ELF-1 (cell line): ENCODE data around the gene ABCB8.
"Not testable (repeated sequence)": the region's sequence is repeated elsewhere in the genome, so short reads cannot be mapped to it uniquely, and the experiment has no call there.

Experiments used
- DNase-seq: peaks from one replicate; pipeline ENCODE4 v3.0.0-alpha.2; 2016; ENCODE audit warnings: low read depth, low spot score

Gene ABCB8

DNA sequence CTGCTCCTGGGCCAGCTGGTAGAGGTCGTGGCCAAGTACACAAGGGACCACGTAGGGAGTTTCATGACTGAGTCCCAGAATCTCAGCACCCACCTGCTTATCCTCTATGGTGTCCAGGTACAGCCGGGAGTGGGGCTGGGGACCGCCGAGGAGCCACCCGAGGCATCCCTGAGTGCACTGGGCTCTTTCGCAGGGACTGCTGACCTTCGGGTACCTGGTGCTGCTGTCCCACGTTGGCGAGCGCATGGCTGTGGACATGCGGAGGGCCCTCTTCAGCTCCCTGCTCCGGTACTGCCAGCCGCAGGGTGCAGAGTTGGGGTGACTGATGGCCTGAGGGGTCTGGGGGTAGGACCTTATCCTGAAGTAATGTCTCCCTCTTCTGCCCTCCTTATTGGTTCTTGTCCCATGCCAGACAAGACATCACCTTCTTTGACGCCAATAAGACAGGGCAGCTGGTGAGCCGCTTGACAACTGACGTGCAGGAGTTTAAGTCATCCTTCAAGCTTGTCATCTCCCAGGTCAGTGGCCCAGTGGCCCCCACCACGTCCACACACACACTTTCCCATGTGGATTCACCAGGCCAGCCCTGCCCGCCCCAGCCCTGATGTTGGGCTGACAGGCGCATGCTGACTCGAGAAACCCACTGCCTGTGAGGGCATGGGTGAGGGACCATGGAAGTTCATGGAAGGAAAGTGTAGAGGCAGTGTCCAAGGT lies 6.2 kb downstream of the ABCB8 start:
- no peak for DNase-seq

DNA sequence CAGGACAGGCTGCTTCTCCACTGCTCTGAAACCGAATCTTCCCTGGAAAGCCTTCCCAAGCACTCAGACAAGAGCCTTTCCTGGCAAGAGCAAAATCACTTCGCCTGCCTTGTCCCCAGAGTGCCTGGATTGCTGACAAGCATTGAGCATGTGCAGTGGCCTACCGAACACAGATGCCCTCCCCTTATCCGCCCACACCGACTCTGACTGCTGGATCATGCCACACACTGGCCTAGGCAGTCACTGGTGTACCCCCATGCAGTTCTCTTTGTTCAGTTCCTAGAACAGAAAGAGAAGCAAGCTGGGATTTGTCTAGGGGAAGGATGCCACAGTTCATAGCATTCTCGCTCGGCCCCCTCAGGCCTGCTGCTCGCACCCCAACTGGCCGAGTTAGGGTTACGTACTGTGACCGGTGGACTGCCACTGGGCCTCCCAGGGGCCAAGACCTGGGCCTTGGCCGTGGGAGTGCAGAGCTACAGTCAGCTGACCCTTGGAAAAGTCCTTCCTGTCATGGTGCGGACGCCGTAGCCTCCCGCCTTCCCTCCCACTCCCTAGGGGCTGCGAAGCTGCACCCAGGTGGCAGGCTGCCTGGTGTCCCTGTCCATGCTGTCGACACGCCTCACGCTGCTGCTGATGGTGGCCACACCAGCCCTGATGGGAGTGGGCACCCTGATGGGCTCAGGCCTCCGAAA lies 6.9 kb downstream of the ABCB8 start:
- DNase-seq = no peak

DNA sequence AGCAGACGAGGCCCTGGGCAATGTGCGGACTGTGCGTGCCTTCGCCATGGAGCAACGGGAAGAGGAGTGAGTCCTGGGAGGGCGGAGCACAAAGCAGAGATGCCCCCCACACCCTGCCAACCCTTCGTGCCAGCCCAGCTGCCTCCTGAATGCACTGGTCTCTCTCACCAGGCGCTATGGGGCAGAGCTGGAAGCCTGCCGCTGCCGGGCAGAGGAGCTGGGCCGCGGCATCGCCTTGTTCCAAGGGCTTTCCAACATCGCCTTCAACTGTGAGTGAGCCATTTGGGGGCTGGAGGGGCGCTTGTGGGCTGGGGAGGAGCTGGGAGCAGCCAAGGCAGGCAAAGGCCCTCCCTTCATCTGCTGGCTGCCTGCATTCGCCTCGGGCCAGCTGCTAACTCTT lies 7.7 kb downstream of the ABCB8 start:
- DNase-seq = no peak

DNA sequence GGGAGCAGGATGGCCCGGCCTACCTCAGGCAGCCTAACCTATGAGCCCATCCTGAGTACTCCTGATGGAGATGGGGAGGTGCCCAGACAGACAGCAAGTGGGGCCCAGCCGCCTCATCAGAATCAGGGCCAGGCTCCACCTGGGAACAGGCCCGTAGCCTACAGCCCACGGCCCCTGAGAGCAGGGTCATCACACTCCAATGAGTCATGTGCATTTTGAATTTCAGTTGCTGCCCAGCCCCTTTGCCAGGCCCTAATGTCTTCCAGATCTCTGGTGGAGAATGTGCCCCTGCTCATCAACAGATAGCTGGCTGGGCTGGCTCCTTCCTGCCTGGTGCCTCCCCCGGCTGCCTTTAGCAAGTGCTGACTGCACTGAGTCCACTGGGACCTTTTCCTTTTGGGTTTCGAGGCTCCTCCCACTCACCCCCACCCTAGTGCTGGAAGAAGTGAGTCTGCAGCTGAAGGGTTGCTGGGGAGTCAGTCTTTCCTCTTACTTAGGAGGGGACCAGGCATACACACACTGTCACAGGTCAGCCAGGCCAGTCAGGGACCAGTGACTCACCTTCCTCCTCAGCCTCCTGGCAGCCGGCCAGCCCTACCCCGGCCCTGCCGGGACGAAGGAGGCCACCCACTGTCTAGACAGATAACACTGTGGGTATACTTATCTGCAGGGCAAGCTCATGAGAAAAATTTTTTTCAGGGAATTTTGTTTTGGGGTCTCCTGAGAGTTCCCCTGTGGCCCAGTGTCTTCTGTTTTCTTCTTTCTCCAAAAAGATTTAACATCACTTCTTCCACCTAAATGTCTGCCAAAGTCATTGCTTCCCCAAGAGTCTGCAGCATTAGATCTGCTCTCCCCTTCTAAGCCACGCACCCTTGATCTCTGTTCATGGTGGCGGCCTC lies 10.9 kb downstream of the ABCB8 start:
- peak; percentile 63 for DNase-seq

DNA sequence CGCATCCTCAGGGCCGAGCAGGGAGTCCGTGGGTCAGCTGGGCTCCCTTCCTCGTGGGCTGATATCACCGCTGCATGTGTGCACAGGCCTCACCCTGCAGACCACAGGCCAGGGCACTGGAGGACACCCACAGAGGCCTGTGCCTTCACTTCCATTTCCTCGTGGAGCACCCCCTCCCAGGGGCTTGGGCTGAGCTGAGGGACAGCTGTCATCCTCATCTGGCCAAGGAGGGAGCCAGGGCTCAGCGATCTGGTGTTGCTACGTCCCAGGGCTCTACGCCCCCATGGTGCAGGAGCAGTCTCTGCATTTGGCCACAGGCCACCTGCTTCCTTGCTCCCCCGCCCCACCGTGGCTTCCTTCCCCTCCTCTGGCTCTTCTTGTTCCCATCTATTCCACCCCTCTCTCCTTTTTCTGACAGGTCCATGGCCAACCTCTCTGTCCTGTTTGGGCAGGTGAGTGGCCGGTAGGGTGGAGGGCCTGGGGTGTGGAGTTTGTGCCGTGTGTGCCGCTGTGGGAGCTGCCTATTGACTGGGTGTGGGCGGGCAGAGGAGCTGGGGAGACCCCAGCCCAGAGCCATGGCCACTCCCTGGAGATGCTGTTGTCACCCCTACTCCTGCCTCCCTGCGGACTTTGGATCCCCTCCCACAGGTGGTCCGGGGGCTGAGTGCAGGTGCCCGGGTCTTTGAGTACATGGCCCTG lies 11.7 kb downstream of the ABCB8 start:
- DNase-seq = no peak

DNA sequence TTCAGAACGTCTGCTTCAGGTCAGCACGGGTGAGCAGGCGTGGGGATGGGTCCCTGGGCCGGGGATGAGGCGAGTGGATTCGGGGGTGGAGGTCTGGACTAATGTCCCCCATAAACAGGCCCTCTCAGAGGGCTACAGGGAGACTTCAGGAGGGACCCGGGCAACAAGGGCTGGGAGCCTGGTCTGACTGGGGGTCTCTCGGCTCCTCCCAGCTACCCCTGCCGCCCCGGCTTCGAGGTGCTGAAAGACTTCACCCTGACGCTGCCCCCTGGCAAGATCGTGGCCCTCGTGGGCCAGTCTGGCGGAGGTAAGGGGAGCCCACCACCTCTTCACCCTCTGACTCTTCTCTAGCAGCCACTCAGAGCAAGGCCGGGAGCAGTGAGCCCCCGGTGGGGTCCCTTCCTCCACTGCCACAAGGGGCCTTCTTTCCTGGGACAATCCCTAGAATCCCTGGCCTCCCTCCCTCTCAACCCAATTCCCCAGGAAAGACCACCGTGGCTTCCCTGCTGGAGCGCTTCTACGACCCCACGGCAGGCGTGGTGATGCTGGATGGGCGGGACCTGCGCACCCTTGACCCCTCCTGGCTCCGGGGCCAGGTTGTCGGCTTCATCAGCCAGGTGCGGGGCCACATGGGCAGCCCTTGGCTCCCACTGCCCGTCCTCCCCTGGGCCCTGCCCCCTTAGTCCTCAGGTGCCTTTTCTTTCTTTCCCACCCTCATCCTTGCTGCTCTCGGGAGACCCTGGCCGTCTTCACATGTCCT lies 12.5 kb downstream of the ABCB8 start:
- DNase-seq = no peak

DNA sequence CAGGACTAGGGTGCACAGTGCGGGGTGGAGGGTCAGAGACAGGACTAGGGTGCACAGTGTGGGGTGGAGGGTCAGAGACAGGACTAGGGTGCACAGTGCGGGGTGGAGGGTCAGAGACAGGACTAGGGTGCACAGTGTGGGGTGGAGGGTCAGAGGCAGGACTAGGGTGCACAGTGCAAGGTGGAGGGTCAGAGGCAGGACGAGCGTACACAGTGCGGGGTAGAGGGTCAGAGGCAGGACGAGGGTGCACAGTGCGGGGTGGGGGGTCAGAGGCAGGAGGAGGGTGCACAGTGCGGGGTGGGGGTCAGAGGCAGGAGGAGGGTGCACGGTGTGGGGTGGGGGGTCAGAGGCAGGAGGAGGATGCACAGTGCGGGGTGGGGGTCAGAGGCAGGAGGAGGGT lies 15.2 kb downstream of the ABCB8 start:
- DNase-seq = not testable (repeated sequence)

DNA sequence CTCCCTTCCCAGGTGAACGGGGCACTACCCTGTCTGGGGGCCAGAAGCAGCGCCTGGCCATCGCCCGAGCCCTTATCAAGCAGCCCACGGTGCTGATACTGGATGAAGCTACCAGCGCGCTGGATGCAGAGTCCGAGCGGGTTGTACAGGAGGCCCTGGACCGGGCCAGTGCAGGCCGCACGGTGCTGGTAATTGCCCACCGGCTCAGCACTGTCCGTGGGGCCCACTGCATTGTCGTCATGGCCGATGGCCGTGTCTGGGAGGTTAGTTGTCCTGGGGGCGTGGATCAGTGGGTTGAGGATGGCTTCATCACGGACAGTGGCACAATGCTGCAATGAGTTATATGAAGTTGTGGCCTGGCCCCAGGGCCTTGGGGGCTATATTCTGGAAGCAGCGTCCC lies 15.7 kb downstream of the ABCB8 start:
- DNase-seq = no peak

DNA sequence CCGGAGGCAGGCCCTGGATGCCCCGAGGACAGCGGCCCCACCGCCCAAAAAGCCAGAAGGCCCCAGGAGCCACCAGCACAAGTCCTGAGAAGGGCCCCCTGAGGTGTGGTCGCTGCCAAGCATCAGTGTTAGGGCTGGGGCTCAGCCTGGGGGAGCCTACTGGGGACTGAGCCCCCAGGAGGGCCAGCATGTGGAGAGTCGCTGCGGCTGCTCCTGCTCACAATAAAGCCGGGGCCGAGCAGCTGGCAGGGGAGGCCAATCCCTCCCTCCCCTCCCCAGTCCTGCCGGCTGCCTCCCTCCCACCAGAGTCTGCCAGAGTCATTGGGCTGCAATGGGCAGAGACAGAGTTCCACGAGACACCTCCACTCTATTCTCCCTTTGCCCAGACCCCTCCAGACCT lies 17.0 kb downstream of the ABCB8 start:
- no peak for DNase-seq

DNA sequence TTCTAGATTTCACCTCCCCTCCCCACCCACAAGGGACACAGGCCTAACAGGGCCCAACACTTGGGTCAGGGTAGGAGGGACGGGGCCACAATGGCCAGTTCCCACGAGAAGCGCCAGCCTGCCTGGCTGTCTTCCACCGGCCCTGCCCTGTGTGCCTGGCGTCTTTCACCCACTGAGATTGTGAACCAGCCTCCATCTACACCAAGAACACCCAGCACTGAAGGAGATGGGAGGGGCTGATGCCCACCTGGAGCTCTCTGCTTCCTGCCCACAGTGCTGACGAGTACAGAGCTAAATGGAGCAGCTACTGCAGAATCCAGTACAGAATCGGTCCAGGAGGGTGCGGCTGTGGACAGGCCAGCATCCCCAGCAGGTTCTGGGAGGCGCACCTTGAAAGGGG lies 17.7 kb downstream of the ABCB8 start:
- no peak for DNase-seq

DNA sequence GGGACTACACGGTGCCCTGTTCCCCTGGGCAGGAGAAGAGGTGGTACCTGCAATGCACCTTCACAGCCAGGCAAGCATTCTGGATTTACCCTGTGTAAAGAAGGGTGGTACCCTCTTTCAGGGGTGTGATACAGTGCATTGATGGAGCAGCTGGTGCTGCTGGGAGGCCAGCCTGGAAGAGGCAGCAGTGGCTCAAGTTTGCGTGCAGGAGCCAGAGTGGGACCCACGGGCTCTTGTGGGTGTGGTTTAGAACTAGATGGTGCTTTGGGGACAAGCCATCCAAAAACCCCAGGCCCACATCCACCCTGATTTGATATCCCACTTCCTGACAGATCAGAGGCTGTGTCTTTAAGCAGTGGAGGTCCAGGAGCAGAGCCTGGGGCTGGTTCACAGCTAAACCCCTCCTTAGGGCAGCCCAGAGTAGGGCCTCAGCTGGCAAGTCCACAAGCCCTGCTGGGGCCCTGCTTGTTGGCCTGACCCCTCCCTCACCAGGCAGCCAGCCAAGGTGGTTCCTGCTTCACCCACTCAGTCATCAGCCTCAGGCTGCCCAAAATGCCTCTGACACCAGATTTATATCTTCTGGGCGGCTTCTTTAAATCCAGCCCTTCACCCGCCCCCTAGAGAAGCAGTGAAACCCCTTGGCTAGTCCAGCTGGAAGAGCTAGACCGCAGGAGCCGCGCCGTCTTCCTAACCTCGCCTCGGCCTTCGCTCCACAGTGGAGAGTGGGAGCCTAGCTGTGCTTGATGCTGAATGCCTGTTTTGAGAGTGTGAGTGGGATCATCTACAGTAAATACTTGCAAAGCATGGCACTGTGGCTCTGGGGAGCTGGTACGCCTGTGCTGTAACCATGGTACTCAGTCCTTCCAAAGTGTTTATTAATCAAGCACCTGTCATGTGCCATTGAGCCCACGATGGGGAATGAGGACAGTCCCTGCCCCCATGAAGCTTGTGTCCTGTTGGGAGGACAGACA lies 18.6 kb downstream of the ABCB8 start:
- no peak for DNase-seq

DNA sequence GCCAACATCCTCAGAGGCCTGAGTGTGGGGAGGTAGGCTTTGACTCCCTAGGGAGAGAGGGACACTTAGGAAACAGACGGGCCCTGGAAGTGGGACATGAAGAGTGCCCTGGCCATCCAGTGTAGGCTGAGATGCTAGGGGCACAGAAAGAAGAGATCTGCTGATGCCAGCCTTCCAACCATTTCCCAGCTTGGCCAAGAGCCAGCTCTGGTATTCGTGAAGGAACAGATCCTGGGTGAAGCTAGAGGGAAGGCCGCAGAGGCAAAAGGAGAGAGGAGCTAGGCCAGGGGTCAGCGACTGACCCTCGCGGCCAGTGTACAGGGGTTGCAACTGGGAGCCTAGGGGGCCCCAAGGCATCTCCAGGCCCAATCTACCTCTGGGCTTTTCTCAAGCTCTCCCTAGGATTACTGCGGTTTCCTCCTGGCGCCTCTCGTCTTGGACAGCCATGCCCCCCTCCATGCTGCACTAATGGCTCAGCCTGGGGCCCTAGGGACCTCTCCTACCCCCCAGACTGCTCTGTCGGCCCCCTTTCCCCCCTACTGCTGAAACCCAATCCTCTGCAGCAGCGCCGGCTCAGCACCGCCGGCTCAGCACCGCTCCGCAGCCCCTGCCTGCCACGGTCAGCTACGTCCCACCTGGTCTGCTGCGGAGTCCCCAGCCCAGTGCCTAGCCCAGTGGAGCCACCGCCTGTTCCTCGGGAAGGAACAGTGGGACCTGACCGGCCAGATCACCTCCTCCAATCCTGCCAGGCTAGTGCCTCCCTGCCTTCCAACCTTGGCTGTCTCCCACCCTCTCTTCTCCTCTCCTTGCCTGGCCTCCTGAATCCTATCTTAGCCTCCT lies 19.9 kb downstream of the ABCB8 start, which contains the start of gene ASIC3:
Gene ASIC3, plus strand, starts transcription at position 556 of the 840 bp plus-strand sequence. CDS start 355 bp downstream, outside the sequence.
- no peak for DNase-seq

DNA sequence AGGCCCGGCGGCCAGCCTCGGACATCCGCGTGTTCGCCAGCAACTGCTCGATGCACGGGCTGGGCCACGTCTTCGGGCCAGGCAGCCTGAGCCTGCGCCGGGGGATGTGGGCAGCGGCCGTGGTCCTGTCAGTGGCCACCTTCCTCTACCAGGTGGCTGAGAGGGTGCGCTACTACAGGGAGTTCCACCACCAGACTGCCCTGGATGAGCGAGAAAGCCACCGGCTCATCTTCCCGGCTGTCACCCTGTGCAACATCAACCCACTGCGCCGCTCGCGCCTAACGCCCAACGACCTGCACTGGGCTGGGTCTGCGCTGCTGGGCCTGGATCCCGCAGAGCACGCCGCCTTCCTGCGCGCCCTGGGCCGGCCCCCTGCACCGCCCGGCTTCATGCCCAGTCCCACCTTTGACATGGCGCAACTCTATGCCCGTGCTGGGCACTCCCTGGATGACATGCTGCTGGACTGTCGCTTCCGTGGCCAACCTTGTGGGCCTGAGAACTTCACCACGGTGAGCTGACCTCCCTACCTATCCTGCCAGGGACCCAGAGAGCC lies 20.7 kb downstream of the ABCB8 start:
- no peak for DNase-seq

DNA sequence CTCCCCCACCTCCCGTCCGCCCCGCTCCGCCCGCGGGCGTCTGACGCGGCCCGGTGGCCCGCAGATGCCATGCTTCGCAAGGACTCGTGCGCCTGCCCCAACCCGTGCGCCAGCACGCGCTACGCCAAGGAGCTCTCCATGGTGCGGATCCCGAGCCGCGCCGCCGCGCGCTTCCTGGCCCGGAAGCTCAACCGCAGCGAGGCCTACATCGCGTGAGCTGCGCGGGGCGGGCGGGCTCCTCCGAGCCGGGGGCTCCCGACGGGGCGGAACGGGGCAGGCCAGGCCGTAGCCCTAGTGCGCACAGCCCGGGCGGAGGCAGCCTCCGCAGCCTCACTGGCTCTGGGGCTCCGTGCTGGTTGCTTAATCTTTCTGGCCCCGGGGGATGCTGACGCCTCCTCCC lies 22.9 kb downstream of the ABCB8 start:
- peak; percentile 92 for DNase-seq

DNA sequence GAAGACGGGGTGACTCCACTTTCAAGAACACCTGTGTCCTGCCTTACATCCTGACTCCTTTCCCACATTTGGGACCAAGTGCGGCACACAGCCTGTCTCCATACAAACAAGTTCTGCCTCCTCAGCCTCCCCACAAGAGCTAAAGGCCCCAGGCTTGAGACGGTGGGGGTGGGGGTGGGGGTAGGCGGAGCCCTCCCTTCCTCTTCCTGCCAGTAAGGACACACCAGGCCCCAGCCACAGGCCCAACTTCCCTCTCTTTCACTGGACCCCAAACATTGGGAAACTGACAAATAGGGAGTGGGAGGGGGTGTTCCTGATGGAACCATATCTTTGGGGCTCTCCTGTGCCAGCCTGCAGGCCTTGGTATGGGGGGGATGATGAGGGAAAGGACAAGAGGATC lies 24.8 kb downstream of the ABCB8 start:
- peak; percentile 50 for DNase-seq

DNA sequence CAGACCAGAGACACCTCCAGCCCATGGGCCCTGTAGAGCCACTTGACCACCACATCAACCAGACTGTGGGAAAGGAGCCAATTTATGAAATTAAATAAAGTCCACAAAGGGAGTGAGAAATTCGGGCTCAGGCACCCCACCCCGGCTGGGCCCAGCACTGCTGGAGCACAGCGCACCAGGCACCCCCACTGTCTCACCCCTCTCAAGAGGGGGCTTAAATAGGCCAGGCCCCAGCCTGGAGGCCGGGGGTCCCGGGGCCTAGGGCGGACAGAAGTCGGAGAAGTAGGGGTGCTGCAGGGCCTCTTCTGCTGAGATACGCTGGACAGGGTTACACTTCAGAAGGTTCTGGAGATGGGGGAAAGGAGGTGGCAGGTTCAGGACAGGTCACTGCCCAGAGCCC lies 25.5 kb downstream of the ABCB8 start:
- no peak for DNase-seq

DNA sequence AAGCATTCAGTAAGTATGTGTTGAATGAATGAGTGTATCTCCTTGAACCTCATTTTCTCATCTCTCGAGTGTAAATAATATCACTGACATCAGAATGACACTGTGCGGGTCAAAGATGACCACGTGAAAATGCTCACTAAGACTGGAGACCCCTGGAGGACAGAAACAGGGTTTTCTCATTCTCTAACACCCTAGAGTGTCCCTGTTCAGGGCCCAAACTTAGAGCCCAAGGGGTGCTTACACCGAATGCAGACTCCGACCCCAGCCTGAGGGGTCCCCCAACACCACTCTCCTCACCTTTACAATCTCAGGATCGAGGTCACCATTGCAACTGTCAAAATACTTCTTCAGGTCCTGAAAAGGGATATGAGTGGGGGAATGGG lies 28.0 kb downstream of the ABCB8 start:
- no peak for DNase-seq

DNA sequence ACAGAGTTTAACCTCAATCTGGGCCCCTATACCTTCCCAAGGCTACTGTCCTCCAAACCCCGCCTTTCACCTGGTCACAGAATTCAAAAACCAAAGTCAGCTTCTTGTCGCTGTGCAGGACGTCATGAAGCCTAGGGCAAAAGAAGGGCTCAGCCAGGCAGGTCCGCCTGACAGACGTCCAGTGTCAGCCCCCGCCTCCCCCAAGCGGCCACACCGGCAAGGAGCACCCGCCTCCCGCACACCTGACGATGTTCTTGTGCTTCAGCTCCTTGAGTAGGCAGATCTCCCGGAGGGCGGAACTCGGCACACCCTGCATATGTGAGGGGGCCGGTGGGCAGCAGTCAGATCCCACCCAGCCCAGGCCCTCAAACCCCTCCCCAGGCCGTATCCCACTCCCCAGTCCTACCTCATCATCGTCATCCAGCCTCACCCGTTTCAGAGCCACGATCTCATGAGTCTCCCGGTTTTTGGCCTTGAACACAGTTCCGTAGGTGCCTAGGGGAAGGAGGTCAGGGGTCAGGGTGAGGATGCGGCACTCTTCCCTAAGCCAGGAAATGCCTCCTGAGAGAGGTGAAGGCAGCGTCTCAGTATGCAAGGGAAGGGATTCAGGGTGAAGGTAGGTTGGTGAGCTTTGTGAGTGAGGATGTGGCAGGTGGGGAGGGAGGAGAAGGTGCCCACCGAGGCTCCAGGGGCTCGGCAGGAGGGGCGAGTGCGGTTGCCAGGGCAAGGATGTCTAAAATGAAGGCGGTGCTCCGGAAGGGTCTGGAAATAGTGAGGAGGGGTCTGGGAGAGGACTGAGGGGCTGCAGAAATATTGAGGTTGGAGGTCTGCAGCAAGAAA lies 28.6 kb downstream of the ABCB8 start:
- DNase-seq = peak; percentile 83
